SK-N-SH treated with all-trans-retinoic acid at 6 μM for 48 hours (cell line): Measurements from ENCODE around the gene AIP.

Experiments used
- ATAC-seq: fragments of 200-7000 bp; cut with Tn5 transposase; 3 replicates; pipeline ENCODE4 v1.9.1; 2020; ENCODE audit warnings: mild to moderate bottlenecking, moderate library complexity
- ARNTL ChIP-seq: fragments of 450-650 bp; formaldehyde crosslinking; IDR thresholded peaks from 2 replicates; pipeline ENCODE4 v1.5.0; 2020; ENCODE audit warnings: low read depth, mild to moderate bottlenecking, moderate library complexity, borderline replicate concordance
- BACH2 ChIP-seq: fragments of 250-450 bp; sonication (Bioruptor Pico); IDR thresholded peaks from 2 replicates; pipeline ENCODE4 v1.9.0; 2021; ENCODE audit warnings: mild to moderate bottlenecking, borderline replicate concordance
- CREB5 ChIP-seq: fragments of 250-450 bp; sonication (Bioruptor Pico); IDR thresholded peaks from 2 replicates; pipeline ENCODE4 v1.5.1; 2020; ENCODE audit warnings: low read depth, mild to moderate bottlenecking, moderate library complexity
- CSDC2 ChIP-seq: fragments of 250-450 bp; sonication (Bioruptor Pico); IDR thresholded peaks from 2 replicates; pipeline ENCODE4 v1.5.0; 2020; ENCODE audit warnings: mild to moderate bottlenecking, moderate library complexity
- CSRNP3 ChIP-seq: fragments of 250-450 bp; sonication (Bioruptor Pico); IDR thresholded peaks from 2 replicates; pipeline ENCODE4 v1.5.1; 2021; ENCODE audit warnings: mild to moderate bottlenecking, moderate library complexity
- GLIS3 ChIP-seq: fragments of 250-450 bp; sonication (Bioruptor Pico); IDR thresholded peaks from 2 replicates; pipeline ENCODE4 v1.5.0; 2020; ENCODE audit warnings: mild to moderate bottlenecking, moderate library complexity
- ISL1 ChIP-seq: fragments of 250-450 bp; sonication (Bioruptor Pico); IDR thresholded peaks from 2 replicates; pipeline ENCODE4 v2.1.2; 2022; ENCODE audit warnings: mild to moderate bottlenecking, moderate library complexity
- OSR1 ChIP-seq: fragments of 250-450 bp; sonication (Bioruptor Pico); IDR thresholded peaks from 2 replicates; pipeline ENCODE4 v1.8.0; 2022; ENCODE audit warnings: moderate library complexity, mild to moderate bottlenecking, inconsistent platforms
- PATZ1 ChIP-seq: fragments of 250-450 bp; sonication (Bioruptor Pico); IDR thresholded peaks from 2 replicates; pipeline ENCODE4 v1.8.0; 2020; ENCODE audit warnings: mild to moderate bottlenecking, moderate library complexity, borderline replicate concordance
- POU6F1 ChIP-seq: fragments of 250-450 bp; sonication (Bioruptor Pico); IDR thresholded peaks from 2 replicates; pipeline ENCODE4 v1.8.0; 2021; ENCODE audit warnings: low read depth, mild to moderate bottlenecking, moderate library complexity, borderline replicate concordance
- PPARA ChIP-seq: fragments of 250-450 bp; sonication (Bioruptor Pico); IDR thresholded peaks from 2 replicates; pipeline ENCODE4 v1.5.0; 2020; ENCODE audit warnings: mild to moderate bottlenecking, borderline replicate concordance
- RARB ChIP-seq: fragments of 250-450 bp; sonication (Bioruptor Pico); IDR thresholded peaks from 2 replicates; pipeline ENCODE4 v1.8.0; 2021; ENCODE audit warnings: mild to moderate bottlenecking, moderate library complexity
- SNAI2 ChIP-seq: fragments of 250-450 bp; sonication (Bioruptor Pico); IDR thresholded peaks from 2 replicates; pipeline ENCODE4 v1.5.0; 2020; ENCODE audit warnings: mild to moderate bottlenecking, moderate library complexity
- TCF4 ChIP-seq: fragments of 250-450 bp; sonication (Bioruptor Pico); IDR thresholded peaks from 2 replicates; pipeline ENCODE4 v1.8.0; 2021; ENCODE audit warnings: mild to moderate bottlenecking, moderate library complexity, borderline replicate concordance
- TOX ChIP-seq: fragments of 250-450 bp; sonication (Bioruptor Pico); IDR thresholded peaks from 2 replicates; pipeline ENCODE4 v1.8.0; 2021; ENCODE audit warnings: mild to moderate bottlenecking, moderate library complexity, borderline replicate concordance
- ZC3H10 ChIP-seq: fragments of 250-450 bp; sonication (Bioruptor Pico); IDR thresholded peaks from 2 replicates; pipeline ENCODE4 v1.5.1; 2021; ENCODE audit warnings: mild to moderate bottlenecking, moderate library complexity
- ZFP3 ChIP-seq: fragments of 250-450 bp; sonication (Bioruptor Pico); IDR thresholded peaks from 2 replicates; pipeline ENCODE4 v1.5.0; 2020; ENCODE audit warnings: mild to moderate bottlenecking, moderate library complexity
- ZNF565 ChIP-seq: fragments of 450-650 bp; formaldehyde crosslinking; conservative IDR thresholded peaks from 2 replicates; pipeline ENCODE4 v1.5.0; 2020; ENCODE audit warnings: low read depth, mild to moderate bottlenecking, moderate library complexity
- ZNF8 ChIP-seq: fragments of 450-650 bp; formaldehyde crosslinking; IDR thresholded peaks from 2 replicates; pipeline ENCODE4 v1.5.0; 2020; ENCODE audit warnings: mild to moderate bottlenecking, moderate library complexity
- TF ChIP-seq, protein P1 (sequence below): fragments of 250-450 bp; sonication (Bioruptor Pico); IDR thresholded peaks from 2 replicates; pipeline ENCODE4 v1.5.0; 2020; ENCODE audit warnings: mild to moderate bottlenecking, moderate library complexity

Gene AIP

GRCh38 chr11:67440229-67441097 lies 42.4 kb upstream of the AIP start:
- TF ChIP-seq OSR1 (CRISPR knock-in tag) (no peak), CREB5 (CRISPR knock-in tag) (no peak), TOX (CRISPR knock-in tag) (no peak), ISL1 (CRISPR knock-in tag) (no peak), CSDC2 (CRISPR knock-in tag) (no peak), ZC3H10 (no peak), POU6F1 (no peak), ZNF565 (no peak), SNAI2 (CRISPR knock-in tag) (no peak), TCF4 (CRISPR knock-in tag) (no peak), PATZ1 (no peak), BACH2 (CRISPR knock-in tag) (no peak)
- TF ChIP-seq, protein P1, sequence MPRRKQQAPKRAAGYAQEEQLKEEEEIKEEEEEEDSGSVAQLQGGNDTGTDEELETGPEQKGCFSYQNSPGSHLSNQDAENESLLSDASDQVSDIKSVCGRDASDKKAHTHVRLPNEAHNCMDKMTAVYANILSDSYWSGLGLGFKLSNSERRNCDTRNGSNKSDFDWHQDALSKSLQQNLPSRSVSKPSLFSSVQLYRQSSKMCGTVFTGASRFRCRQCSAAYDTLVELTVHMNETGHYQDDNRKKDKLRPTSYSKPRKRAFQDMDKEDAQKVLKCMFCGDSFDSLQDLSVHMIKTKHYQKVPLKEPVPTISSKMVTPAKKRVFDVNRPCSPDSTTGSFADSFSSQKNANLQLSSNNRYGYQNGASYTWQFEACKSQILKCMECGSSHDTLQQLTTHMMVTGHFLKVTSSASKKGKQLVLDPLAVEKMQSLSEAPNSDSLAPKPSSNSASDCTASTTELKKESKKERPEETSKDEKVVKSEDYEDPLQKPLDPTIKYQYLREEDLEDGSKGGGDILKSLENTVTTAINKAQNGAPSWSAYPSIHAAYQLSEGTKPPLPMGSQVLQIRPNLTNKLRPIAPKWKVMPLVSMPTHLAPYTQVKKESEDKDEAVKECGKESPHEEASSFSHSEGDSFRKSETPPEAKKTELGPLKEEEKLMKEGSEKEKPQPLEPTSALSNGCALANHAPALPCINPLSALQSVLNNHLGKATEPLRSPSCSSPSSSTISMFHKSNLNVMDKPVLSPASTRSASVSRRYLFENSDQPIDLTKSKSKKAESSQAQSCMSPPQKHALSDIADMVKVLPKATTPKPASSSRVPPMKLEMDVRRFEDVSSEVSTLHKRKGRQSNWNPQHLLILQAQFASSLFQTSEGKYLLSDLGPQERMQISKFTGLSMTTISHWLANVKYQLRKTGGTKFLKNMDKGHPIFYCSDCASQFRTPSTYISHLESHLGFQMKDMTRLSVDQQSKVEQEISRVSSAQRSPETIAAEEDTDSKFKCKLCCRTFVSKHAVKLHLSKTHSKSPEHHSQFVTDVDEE (CRISPR knock-in tag) = no peak

GRCh38 chr11:67441098-67441563 lies 41.7 kb upstream of the AIP start:
- no peak for ATAC-seq

More at GRCh38 chr11:67440229-67441097, 42.4 kb upstream of the AIP start:
- no peak for ATAC-seq

DNA sequence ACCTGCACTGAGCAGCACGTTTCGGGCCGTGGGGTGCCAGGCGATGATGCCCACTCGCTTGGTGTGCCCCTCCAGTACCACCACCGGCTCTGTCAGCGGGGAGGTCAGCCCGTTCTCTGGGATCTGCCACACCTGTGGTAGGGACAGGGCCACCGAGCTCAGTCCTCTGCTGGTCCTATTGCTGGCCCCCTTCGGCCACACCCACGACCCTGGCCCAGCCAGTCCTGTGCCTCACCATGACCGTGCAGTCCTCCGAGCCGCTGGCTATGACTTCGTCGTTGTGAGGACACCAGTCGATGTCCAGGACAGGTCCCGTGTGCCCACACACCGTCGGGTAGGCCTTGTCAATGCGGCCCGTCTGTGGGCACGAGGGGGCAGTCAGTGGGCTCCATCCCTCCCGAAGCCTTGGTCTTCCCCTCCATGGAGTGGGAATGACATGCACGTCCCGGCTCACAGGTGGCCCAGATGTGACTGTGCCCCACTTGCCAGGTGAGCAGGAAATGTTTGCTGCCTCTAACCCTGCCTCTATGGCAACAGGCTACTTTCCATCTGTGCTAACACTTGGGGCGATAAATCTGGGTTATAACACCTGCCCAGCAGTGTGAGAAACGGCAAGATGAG lies 41.0 kb upstream of the AIP start:
- no peak for ATAC-seq
- no peak for TF ChIP-seq PPARA (CRISPR knock-in tag)
- no peak for TF ChIP-seq RARB (CRISPR knock-in tag)
- TF ChIP-seq BACH2 (CRISPR knock-in tag) = no peak
- no peak for TF ChIP-seq ZC3H10
- TF ChIP-seq ZFP3 (CRISPR knock-in tag) = no peak
- TF ChIP-seq OSR1 (CRISPR knock-in tag) = no peak
- TF ChIP-seq ARNTL (CRISPR knock-in tag) = no peak
- no peak for TF ChIP-seq TCF4 (CRISPR knock-in tag)
- TF ChIP-seq TOX (CRISPR knock-in tag) = no peak
- TF ChIP-seq, all 23 proteins: peak for 0

More at GRCh38 chr11:67441098-67441563, 41.7 kb upstream of the AIP start:
- TF ChIP-seq BACH2 (CRISPR knock-in tag) = no peak
- TF ChIP-seq GLIS3 (CRISPR knock-in tag) = no peak
- TF ChIP-seq ZNF8 (CRISPR knock-in tag) = no peak
- TF ChIP-seq SNAI2 (CRISPR knock-in tag) = no peak
- TF ChIP-seq OSR1 (CRISPR knock-in tag) = no peak
- TF ChIP-seq CSRNP3 (CRISPR knock-in tag) = no peak
